Body of pancreas (tissue), 4 donors: ENCODE measurements around the gene OR12D3.

Experiments
- POLR2A ChIP-seq, 3 donors: fragments of 450-650 bp; IDR thresholded peaks; one replicate each; pipeline ENCODE4 v1.6.1; 2016; ENCODE audit warnings: antibody characterized with exemption in 3 of 3, mild to moderate bottlenecking in 2 of 3
- TF ChIP-seq, protein P1 (sequence below), 7 experiments: fragments of 450-650 bp in 4 of 7; fragments of 200-600 bp in 3 of 7; sonication (generic) in 3 of 7; IDR thresholded peaks; one replicate each; pipeline ENCODE4 v1.5.1; 2016 to 2019; ENCODE audit warnings: antibody characterized with exemption in 7 of 7

DNA sequence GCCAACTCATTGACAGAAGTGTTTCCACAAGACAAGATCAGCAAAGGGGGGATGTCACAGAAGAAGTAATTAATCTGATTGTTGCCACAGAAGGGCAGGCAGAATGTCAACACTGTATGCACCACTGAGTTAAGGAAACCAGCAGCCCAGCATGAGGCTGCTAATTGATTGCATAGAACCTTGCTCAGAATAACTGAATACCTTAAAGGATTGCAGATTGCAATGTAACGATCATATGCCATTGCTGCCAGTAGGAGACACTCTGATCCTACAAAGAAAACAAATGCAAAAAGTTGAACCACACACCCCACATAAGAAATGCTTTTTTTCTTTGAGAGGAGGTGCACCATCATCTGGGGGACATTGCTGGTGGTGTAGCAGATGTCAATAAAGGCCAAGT lies 19.5 kb downstream of the OR12D3 start:
- TF ChIP-seq, protein P1, sequence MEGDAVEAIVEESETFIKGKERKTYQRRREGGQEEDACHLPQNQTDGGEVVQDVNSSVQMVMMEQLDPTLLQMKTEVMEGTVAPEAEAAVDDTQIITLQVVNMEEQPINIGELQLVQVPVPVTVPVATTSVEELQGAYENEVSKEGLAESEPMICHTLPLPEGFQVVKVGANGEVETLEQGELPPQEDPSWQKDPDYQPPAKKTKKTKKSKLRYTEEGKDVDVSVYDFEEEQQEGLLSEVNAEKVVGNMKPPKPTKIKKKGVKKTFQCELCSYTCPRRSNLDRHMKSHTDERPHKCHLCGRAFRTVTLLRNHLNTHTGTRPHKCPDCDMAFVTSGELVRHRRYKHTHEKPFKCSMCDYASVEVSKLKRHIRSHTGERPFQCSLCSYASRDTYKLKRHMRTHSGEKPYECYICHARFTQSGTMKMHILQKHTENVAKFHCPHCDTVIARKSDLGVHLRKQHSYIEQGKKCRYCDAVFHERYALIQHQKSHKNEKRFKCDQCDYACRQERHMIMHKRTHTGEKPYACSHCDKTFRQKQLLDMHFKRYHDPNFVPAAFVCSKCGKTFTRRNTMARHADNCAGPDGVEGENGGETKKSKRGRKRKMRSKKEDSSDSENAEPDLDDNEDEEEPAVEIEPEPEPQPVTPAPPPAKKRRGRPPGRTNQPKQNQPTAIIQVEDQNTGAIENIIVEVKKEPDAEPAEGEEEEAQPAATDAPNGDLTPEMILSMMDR (IDR thresholded peaks at IDR 0.05), result no peak
- TF ChIP-seq POLR2A (IDR thresholded peaks at IDR 0.05), result no peak
